Astrocyte (in vitro differentiated cells and primary cell): ENCODE data around the gene CFTR.

Experiments used
- CTCF ChIP-seq: IDR thresholded peaks from 2 replicates; pipeline ENCODE4 v1.5.1; 2011; ENCODE audit warnings: low read depth, mild to moderate bottlenecking, inconsistent platforms, low read length, moderate library complexity; ENCODE audit not compliant: insufficient read depth
- EZH2 ChIP-seq: IDR thresholded peaks from 2 replicates; pipeline ENCODE4 v1.6.1; 2012; ENCODE audit warnings: mild to moderate bottlenecking, low read length, inconsistent platforms; ENCODE audit not compliant: insufficient read depth

GRCh38 chr7:117704063-117704462, 224.2 kb downstream of the CFTR start:
- TF ChIP-seq CTCF (no peak), EZH2 (no peak)
